Left lung (tissue), 10 donors: ENCODE data around the gene SCD5. TPM values are rescaled to one million over a fixed set of nuclear protein-coding genes. Genes with fewer than 3 reads are reported as not detected.

Source experiments
- ATAC-seq: fragments of 200-7000 bp; cut with Tn5 transposase; one replicate; pipeline ENCODE4 v1.9.1; 2020; ENCODE audit warnings: moderate library complexity
- DNase-seq, 4 donors: peaks; one replicate each; pipeline ENCODE4 v3.0.0-alpha.2; 2013 to 2020
- H3K27ac ChIP-seq, 2 donors: fragments of 200-600 bp; sonication (generic) in 1 of 2; one replicate each; pipeline versions ENCODE4 v1.5.0 to v1.8.0; 2020 to 2021
- H3K27me3 ChIP-seq, 2 donors: fragments of 200-600 bp; sonication (generic) in 1 of 2; one replicate each; pipeline versions ENCODE4 v1.5.0 to v1.8.0; 2020 to 2021
- H3K36me3 ChIP-seq, 2 donors: fragments of 200-600 bp; sonication (generic) in 1 of 2; one replicate each; pipeline versions ENCODE4 v1.5.0 to v1.8.0; 2020 to 2021
- H3K4me1 ChIP-seq, 2 donors: fragments of 200-600 bp; one replicate each; pipeline ENCODE4 v1.8.0; 2021
- H3K4me3 ChIP-seq, 2 donors: fragments of 200-600 bp; sonication (generic) in 1 of 2; one replicate each; pipeline versions ENCODE4 v1.5.0 to v1.8.0; 2020 to 2021; ENCODE audit warnings: mild to moderate bottlenecking in 1 of 2
- H3K9me3 ChIP-seq, 2 donors: fragments of 200-600 bp; sonication (generic) in 1 of 2; one replicate each; pipeline versions ENCODE4 v1.5.0 to v1.8.0; 2020 to 2021
- intact Hi-C, 2 donors: fragments of 100-400 bp; cut with DNase I; formaldehyde crosslinking; loops; one replicate each; pipeline versions ENCODE4 v1.11.2 to v1.14.2; 2022
- polyA plus RNA-seq, 6 donors: library from polyadenylated mRNA; unstranded; fragments of 120-200 nt; gene quantifications; one replicate each; pipeline ENCODE4 v1.2.1, GENCODE V29; 2013; ENCODE audit not compliant: insufficient read length in 6 of 6
- total RNA-seq, 2 donors: library from RNA; stranded (reverse); fragmentation: NEBNext Ultra II Directional; extraction: Animal tissue kit (Norgen Biotek cat#: 25700); gene quantifications; one replicate each; pipeline ENCODE4 v1.2.1, GENCODE V29; 2021
- TF ChIP-seq, protein P1 (sequence below), 2 donors: fragments of 200-600 bp; sonication (generic) in 1 of 2; IDR thresholded peaks; one replicate each; pipeline versions ENCODE4 v1.5.0 to v1.8.0; 2021; ENCODE audit warnings: antibody characterized with exemption in 2 of 2
- donor health status: DM: no; HTN: yes; CAD: no.
- donor health status: DM: no; HTN: no; CAD: no.

Gene SCD5
- total and polyA plus RNA-seq, 8 donors, result 12.5 to 41.1 (median 35.0) TPM

DNA sequence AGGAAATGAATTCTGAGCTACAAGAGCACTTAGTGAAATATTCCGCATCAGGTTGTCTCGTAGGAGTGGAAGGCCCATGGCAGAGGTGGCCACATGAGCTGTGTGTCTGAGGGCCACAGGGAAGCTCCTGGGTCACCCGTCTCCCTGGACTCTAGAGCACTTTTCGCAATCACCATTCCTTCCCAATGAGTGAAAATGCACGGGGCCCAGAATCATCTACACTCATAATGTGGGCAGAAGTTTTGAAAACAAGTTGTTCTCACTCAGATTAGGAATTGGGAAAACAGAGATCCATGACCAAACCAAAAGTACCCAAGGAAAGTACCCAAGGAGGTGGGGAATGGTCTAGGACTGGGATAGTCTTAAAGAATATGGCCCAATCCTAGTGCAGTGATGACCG, 94.4 kb downstream of the SCD5 start:
- Histone ChIP-seq H3K27ac (no peak overlapping the region), H3K4me3 (no peak overlapping the region), H3K36me3 (no peaks in the 10 kb centered on the region), H3K27me3 (no peaks in the 10 kb centered on the region), H3K9me3 (no peaks in the 10 kb centered on the region), H3K4me1 (no peaks in the 10 kb centered on the region)
- ATAC-seq (no peak), DNase-seq (no peak)
- intact Hi-C loops, result no loop called here
- TF ChIP-seq, protein P1, sequence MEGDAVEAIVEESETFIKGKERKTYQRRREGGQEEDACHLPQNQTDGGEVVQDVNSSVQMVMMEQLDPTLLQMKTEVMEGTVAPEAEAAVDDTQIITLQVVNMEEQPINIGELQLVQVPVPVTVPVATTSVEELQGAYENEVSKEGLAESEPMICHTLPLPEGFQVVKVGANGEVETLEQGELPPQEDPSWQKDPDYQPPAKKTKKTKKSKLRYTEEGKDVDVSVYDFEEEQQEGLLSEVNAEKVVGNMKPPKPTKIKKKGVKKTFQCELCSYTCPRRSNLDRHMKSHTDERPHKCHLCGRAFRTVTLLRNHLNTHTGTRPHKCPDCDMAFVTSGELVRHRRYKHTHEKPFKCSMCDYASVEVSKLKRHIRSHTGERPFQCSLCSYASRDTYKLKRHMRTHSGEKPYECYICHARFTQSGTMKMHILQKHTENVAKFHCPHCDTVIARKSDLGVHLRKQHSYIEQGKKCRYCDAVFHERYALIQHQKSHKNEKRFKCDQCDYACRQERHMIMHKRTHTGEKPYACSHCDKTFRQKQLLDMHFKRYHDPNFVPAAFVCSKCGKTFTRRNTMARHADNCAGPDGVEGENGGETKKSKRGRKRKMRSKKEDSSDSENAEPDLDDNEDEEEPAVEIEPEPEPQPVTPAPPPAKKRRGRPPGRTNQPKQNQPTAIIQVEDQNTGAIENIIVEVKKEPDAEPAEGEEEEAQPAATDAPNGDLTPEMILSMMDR (IDR thresholded peaks at IDR 0.05), result no peak

DNA sequence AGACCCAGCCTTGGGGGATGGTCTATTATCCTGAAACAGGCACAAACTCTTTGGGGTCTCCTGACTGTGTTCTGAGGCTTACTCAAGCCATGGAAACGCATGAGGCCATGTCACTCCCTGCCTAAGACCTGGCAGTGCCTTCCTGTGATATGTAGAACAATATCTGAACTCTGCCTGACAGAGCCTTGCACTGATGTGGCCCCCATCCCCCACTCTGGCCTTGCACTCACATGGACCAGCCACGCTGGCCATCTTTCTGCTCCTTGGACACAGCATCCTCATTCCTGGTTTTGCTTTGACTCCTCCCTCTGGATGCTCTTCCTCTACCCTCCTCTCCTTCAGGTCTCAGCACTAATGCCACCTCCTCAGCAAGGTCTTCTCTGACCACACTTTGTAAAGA, 100.2 kb downstream of the SCD5 start:
- no peak for ATAC-seq
- Histone ChIP-seq H3K4me3 (no peak overlapping the region), H3K27me3 (no peaks in the 10 kb centered on the region), H3K36me3 (no peaks in the 10 kb centered on the region), H3K4me1 (no peaks in the 10 kb centered on the region), H3K27ac (no peak overlapping the region), H3K9me3 (no peaks in the 10 kb centered on the region)
- TF ChIP-seq, protein P1 (IDR thresholded peaks at IDR 0.05), result no peak
- DNase-seq, result no peak
- intact Hi-C loops, result no loop called here

GRCh38 chr4:82697561-82697960, 101.0 kb downstream of the SCD5 start:
- no peak for ATAC-seq
- no peak for DNase-seq
- Histone ChIP-seq H3K36me3 (no peaks in the 10 kb centered on the region), H3K4me3 (no peak overlapping the region), H3K27me3 (no peaks in the 10 kb centered on the region), H3K27ac (no peak overlapping the region), H3K4me1 (no peaks in the 10 kb centered on the region), H3K9me3 (no peaks in the 10 kb centered on the region)
- TF ChIP-seq, protein P1 (IDR thresholded peaks at IDR 0.05), result no peak
- intact Hi-C loops, result no loop called here

DNA sequence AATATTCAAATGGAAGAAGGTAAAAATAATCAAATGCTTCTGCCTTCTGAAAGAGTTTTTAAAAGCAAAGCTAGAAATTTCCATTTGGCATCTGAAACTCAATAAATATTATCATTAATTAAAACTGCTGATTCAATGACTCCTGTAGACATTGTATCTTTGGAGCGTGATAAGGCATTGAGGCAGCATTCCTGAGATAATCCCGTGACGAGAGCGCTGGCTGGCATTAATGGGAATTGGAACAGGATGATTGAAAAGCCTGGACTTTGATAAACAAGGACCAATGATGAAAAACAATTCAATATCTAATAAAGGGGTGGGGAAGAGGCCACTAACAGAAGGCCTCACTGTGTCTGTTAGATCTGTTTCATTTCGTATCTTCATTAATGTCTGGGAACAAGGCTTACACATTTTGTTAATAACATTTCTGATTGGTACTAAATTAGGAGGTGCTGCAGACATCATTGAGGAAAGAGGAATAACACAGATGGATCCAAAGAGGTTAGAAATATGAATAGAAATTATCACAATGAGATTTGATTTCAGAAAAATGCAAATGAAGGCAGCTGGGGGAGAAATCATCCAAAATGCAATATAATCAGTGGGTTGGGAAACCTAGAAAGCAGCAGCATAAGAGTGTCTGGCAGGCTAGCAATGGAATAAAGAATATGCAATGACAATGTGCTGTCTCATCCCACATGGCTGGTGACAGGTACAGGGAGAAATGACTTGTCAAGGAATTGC, 102.3 kb downstream of the SCD5 start:
- ATAC-seq (no peak), DNase-seq (no peak)
- TF ChIP-seq, protein P1 (IDR thresholded peaks at IDR 0.05), result no peak
- intact Hi-C loops, result no loop called here
- Histone ChIP-seq H3K4me3 (no peak overlapping the region), H3K4me1 (no peaks in the 10 kb centered on the region), H3K27me3 (no peaks in the 10 kb centered on the region), H3K36me3 (no peaks in the 10 kb centered on the region), H3K27ac (no peak overlapping the region), H3K9me3 (no peaks in the 10 kb centered on the region)

DNA sequence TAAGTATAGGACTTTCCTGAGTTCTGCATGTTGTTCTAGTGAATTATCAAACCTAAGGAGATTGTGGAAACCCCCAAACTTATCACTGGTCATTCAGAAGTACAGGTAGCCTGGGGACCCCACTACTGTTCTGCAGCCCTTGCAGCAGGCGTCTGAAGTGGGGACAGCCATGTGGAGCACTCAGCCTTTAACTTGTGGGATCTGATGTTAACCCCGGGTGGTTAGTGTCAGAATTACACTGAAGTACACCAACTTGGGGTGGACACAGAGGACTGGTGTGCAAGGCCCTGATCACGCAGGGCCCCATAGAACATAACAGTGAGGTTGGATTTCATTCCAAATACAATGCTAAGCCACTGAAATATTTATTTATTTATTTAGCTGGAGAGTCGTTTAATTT, 103.7 kb downstream of the SCD5 start:
- ATAC-seq, result no peak
- DNase-seq, result no peak
- TF ChIP-seq, protein P1 (IDR thresholded peaks at IDR 0.05), result no peak
- intact Hi-C loops, result no loop called here
- H3K27me3 ChIP-seq, result no peaks in the 10 kb centered on the region
- no peak overlapping the region for H3K27ac ChIP-seq
- H3K9me3 ChIP-seq, result no peaks in the 10 kb centered on the region
- H3K36me3 ChIP-seq, result no peaks in the 10 kb centered on the region
- no peak overlapping the region for H3K4me3 ChIP-seq
- no peaks in the 10 kb centered on the region for H3K4me1 ChIP-seq
